Activated naive CD4-positive, alpha-beta T cell treated with anti-CD3 and anti-CD28 coated beads, Interleukin-2, amount 10 ng/mL, durations not matched to agents 7 days and 5 days (primary cell): ENCODE results near the gene CHIT1.

Source experiments
- CTCF ChIA-PET: fragments of 350-600 bp; sonication (Branson Sonifier 250); formaldehyde crosslinking; loops from one replicate; lab custom pipeline; 2021; ENCODE audit warnings: antibody characterized with exemption; lab: Charles Lee
- DNase-seq: peaks from one replicate; pipeline ENCODE4 v3.0.0-alpha.2; 2020
- H3K27ac Mint-ChIP-seq: one replicate; pipeline ENCODE4 v1.8.0; 2021; ENCODE audit warnings: mild to moderate bottlenecking, moderate library complexity, mixed read lengths
- H3K27me3 Mint-ChIP-seq: one replicate; pipeline ENCODE4 v1.8.0; 2021; ENCODE audit warnings: mild to moderate bottlenecking, mixed read lengths
- H3K36me3 Mint-ChIP-seq: one replicate; pipeline ENCODE4 v1.8.0; 2021; ENCODE audit warnings: mixed read lengths
- H3K4me1 Mint-ChIP-seq: one replicate; pipeline ENCODE4 v1.8.0; 2021; ENCODE audit warnings: mixed read lengths
- H3K4me3 Mint-ChIP-seq: one replicate; pipeline ENCODE4 v1.8.0; 2021; ENCODE audit warnings: mild to moderate bottlenecking, moderate library complexity, mixed read lengths
- H3K9me3 Mint-ChIP-seq: one replicate; pipeline ENCODE4 v1.8.0; 2021; ENCODE audit warnings: mixed read lengths

The CHIT1 gene

GRCh38 chr1:203169770-203170520 lies 59.5 kb downstream of the CHIT1 start:
- CTCF ChIA-PET = interaction anchor here (2.5 to 6.1 kb wide), 4 partner anchors 9 to 130 kb away, joined by 7 to 76 read pairs (median 50); no protein-coding TSS in a partner anchor
- Mint-ChIP-seq H3K27me3 (peaks cover 12% of the 10 kb centered on the region), H3K36me3 (no peaks in the 10 kb centered on the region), H3K4me1 (no peaks in the 10 kb centered on the region), H3K4me3 (no peak overlapping the region), H3K9me3 (no peaks in the 10 kb centered on the region), H3K27ac (no peak overlapping the region)
- DNase-seq = no peak

GRCh38 chr1:203168991-203169390 lies 60.5 kb downstream of the CHIT1 start:
- Mint-ChIP-seq H3K36me3 (no peaks in the 10 kb centered on the region), H3K4me1 (no peaks in the 10 kb centered on the region), H3K4me3 (no peak overlapping the region), H3K27me3 (peaks cover 17% of the 10 kb centered on the region), H3K27ac (no peak overlapping the region), H3K9me3 (no peaks in the 10 kb centered on the region)
- DNase-seq = no peak
- CTCF ChIA-PET = interaction anchor here (1.0 to 6.1 kb wide), 3 partner anchors 10 to 129 kb away, joined by 3 to 76 read pairs (median 6); no protein-coding TSS in a partner anchor

GRCh38 chr1:203168256-203168786 lies 61.2 kb downstream of the CHIT1 start:
- H3K36me3 Mint-ChIP-seq = no peaks in the 10 kb centered on the region
- H3K4me1 Mint-ChIP-seq = no peaks in the 10 kb centered on the region
- H3K4me3 Mint-ChIP-seq = no peak overlapping the region
- H3K9me3 Mint-ChIP-seq = no peaks in the 10 kb centered on the region
- CTCF ChIA-PET = interaction anchor here (1.0 to 6.1 kb wide), 3 partner anchors 10 to 129 kb away, joined by 3 to 76 read pairs (median 6); no protein-coding TSS in a partner anchor
- H3K27me3 Mint-ChIP-seq = peaks cover 22% of the 10 kb centered on the region
- DNase-seq = no peak
- no peak overlapping the region for H3K27ac Mint-ChIP-seq

GRCh38 chr1:203167913-203168200 lies 61.6 kb downstream of the CHIT1 start:
- no peaks in the 10 kb centered on the region for H3K4me1 Mint-ChIP-seq
- H3K27me3 Mint-ChIP-seq = peaks cover 27% of the 10 kb centered on the region
- no peak for DNase-seq
- CTCF ChIA-PET = interaction anchor here (1.6 kb wide), 1 partner anchor 48 kb away, joined by 6 read pairs; no protein-coding TSS in a partner anchor
- H3K9me3 Mint-ChIP-seq = no peaks in the 10 kb centered on the region
- no peak overlapping the region for H3K27ac Mint-ChIP-seq
- H3K4me3 Mint-ChIP-seq = no peak overlapping the region
- H3K36me3 Mint-ChIP-seq = no peaks in the 10 kb centered on the region

- H3K27ac Mint-ChIP-seq = no peak overlapping the region
- H3K27me3 Mint-ChIP-seq = peaks cover 33% of the 10 kb centered on the region
- DNase-seq = no peak
- no peak overlapping the region for H3K4me3 Mint-ChIP-seq
- H3K36me3 Mint-ChIP-seq = no peaks in the 10 kb centered on the region
- CTCF ChIA-PET = interaction anchor here (1.0 to 1.4 kb wide), 3 partner anchors 9 to 50 kb away, joined by 3 read pairs; no protein-coding TSS in a partner anchor
- no peaks in the 10 kb centered on the region for H3K9me3 Mint-ChIP-seq
- H3K4me1 Mint-ChIP-seq = no peaks in the 10 kb centered on the region
Observed at GRCh38 chr1:203167026-203167912, 62.2 kb downstream of the CHIT1 start.

GRCh38 chr1:203166192-203166940 lies 63.1 kb downstream of the CHIT1 start:
- CTCF ChIA-PET = interaction anchor here (0.5 to 1.5 kb wide), 5 partner anchors 10 to 117 kb away, joined by 3 to 5 read pairs (median 3); no protein-coding TSS in a partner anchor
- Mint-ChIP-seq H3K27ac (no peak overlapping the region), H3K4me3 (no peak overlapping the region)

More at GRCh38 chr1:203166192-203166940, 63.1 kb downstream of the CHIT1 start:
- Mint-ChIP-seq H3K27me3 (peaks cover 39% of the 10 kb centered on the region), H3K36me3 (no peaks in the 10 kb centered on the region), H3K9me3 (no peaks in the 10 kb centered on the region), H3K4me1 (no peaks in the 10 kb centered on the region)
- no peak for DNase-seq
